DMS79 (cell line): ENCODE measurements around the gene PCBP2.

Source experiments
- DNase-seq: peaks from one replicate; lab custom pipeline; 2025; lab: John Stamatoyannopoulos, UW

PCBP2 gene

GRCh38 chr12:53493610-53494391, 41.9 kb downstream of the PCBP2 start:
- DNase-seq, result no peak

DNA sequence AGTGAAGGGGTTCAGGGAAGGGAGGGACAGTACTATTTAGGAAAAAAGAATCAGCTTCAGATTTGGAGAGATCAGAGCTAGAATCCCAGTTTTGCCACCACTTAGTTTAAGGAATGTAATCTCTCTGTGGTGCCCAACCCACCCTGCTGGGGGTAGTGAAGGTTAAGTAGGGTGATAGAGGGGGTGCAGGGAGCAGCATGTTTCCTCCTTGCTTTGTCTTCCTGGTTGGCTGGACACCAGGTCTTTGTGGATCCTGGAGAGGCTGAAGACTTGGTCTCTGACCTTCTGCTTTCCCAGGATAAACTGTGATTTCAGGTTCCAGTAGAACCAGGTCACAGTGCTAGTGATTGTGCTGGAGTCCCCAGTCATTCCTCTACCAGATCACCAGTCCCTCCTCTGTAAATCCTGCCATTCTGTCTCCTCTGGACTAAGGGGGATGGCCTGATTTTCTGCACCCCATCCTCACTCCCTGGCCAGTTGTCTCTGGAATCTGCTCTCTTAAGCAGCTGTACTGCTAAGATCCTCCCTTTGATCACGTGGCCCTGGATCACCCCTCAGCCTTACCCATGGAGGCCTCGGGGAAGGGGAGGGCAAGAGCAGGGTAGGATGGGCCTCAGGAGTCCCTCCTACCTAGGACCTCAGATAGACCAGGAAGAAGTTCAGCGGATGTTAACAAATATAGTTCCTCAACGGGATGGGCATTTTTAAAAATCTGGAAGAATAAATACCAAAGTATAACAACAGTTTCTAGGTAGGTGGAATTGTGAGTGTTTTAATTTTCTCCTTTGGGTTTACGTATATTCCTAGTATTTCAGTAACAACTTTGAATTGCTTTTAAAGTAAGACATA, 44.2 kb downstream of the PCBP2 start:
- DNase-seq, result no peak

- no peak for DNase-seq
Observed at GRCh38 chr12:53496752-53497032, 44.8 kb downstream of the PCBP2 start.

DNA sequence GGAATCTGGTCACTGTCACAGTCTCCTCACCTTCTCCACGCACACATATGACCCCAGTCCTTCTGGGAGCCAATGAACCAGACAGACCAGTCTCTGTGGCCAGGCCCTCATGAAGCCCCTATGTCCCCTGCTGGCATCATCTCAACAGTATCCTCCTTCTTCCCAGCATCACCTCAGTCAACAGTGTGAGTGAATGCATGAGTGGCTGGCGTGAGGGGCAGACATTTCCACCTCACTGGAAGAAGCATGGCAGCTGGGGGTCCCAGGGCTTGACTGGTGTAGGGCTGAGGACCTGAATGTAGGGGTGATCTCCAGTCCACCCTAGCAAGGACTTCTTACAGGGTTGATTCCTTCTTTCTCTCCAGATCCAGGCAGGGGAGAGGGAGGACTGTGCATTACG, 45.6 kb downstream of the PCBP2 start:
- DNase-seq, result no peak

- no peak for DNase-seq
Observed at GRCh38 chr12:53498235-53498630, 46.3 kb downstream of the PCBP2 start.

GRCh38 chr12:53499266-53500141, 47.6 kb downstream of the PCBP2 start, which contains the start of gene MAP3K12:
TSS of gene MAP3K12 (minus strand) at chr12:53499458. CDS start at chr12:53487391, 12,067 bp downstream.
- no peak for DNase-seq

DNA sequence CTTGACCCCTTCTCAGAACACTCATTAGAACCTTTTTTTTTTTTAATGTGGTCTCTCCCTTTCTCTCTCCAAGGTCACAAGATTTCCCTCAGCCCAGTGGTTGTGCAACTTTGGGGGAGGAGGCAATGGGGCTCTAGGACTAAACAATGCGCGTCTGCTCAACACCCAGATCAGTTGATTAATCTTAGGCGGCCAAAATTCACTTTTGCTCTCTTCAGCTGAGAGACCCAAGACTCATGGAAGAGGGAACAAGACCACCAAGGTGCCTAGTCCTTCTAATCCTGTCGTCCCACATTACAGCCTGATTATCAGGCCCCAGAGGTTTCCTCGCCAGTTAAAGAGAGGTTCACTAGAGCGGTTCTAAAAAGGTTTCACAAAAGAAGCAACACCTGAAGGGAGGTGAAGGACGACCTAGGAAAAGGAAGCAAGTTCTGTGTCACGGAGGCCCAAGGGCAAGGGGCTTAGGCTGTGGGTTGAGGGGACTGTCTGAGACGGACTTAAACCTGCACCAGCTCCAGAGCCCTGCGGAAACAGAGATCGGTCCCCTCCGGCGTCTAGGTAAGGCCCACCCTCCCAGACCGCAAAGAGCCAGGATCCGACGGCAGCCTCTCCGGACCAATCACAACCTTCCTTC, 48.4 kb downstream of the PCBP2 start:
- no peak for DNase-seq

DNA sequence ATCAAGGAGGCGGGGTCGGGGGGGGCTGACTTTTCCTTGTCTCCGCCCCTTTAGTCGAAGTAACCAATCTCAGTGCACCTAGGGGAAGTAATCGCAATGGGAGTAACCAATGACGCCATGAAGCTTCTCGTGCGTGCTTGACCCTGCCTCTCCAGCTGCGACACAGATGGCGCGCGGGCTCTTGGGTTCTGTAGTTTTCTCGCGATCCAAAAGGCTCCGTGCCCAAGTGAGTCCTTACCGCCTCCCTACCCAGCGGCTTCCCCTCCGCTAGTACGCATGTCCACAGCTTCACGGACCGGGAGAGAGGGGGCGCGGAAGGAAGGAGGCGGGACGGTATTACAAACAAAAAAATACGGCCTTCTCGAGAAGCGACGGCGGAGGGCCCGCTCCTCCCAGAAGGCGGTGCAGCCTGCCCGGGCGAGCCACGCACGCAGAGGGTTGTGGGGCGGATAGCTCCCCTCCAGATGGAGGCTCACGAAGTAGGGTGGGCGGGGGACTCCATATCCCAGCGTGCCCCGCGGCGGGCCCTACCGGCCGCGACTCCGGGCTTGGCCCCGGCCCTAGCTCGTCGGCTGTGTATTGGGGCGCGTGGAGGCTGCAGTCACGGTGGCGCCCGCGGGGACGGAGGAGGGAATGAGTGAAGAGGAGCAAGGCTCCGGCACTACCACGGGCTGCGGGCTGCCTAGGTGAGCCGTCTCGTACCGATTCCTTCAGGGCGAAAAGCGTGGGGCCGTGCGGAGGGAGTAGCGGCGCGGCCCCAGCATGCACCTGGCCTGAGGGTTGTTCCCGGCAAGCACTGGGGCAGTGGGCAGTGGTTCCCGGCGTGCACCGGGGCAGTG, 49.1 kb downstream of the PCBP2 start, which contains the start of gene TARBP2:
Gene TARBP2 (plus strand): TSS at position 508 of the 839 bp plus-strand sequence. CDS start 126 bp downstream, at position 634.
- DNase-seq, result peak; percentile 87

- no peak for DNase-seq
Observed at GRCh38 chr12:53501615-53502181, 49.8 kb downstream of the PCBP2 start.

DNA sequence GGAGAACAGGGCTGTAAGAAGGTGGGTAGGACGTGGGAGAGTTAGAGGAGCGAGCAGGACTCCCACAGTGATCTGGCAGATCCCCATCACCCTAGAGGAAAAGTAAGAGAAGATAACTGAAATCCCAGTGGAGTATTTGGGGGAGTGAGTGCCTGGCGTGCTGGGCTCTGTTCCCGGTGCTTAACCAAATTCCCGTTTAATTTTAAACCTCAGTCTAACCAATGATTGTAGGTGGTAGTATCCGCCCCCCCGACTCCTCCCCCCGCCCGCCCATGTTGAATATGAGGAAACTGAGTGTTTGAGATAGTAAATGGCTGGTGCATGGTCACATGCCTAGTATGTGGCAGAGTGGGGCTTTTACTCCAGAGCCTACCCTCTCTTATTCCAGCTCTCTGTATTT, 50.4 kb downstream of the PCBP2 start:
- no peak for DNase-seq

DNA sequence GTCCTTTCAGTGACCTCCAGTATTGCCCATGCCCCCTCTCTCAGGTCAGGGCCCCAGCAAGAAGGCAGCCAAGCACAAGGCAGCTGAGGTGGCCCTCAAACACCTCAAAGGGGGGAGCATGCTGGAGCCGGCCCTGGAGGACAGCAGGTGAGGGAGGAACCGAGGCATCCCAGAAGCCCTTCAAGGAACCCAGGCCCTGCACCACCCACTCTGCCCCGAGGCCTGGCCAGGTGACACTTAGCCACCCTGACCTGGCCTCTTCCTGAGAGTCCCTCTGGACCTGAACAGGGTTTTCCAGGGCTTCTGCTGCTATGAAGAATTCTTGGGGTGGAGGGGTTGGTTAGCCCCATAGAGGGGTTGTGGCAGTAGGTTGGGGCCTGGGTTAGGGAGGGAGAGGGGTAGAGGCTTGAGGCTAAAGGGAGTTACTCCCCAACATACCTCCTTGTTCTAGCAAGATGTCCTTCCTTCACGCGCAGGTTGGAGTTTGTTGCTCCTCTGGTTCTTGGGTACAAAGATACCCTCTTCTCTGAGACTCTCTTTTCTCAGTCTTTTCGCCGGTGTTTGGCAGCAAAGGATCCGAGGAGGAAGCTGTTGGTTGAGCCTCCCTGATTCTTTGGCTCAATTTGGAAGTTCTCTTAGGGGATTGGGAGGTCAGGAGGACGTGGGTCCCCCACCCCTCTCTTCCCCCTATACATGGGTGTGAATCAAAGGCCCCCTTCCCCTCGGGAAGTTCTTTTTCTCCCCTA, 51.3 kb downstream of the PCBP2 start:
- DNase-seq, result no peak

DNA sequence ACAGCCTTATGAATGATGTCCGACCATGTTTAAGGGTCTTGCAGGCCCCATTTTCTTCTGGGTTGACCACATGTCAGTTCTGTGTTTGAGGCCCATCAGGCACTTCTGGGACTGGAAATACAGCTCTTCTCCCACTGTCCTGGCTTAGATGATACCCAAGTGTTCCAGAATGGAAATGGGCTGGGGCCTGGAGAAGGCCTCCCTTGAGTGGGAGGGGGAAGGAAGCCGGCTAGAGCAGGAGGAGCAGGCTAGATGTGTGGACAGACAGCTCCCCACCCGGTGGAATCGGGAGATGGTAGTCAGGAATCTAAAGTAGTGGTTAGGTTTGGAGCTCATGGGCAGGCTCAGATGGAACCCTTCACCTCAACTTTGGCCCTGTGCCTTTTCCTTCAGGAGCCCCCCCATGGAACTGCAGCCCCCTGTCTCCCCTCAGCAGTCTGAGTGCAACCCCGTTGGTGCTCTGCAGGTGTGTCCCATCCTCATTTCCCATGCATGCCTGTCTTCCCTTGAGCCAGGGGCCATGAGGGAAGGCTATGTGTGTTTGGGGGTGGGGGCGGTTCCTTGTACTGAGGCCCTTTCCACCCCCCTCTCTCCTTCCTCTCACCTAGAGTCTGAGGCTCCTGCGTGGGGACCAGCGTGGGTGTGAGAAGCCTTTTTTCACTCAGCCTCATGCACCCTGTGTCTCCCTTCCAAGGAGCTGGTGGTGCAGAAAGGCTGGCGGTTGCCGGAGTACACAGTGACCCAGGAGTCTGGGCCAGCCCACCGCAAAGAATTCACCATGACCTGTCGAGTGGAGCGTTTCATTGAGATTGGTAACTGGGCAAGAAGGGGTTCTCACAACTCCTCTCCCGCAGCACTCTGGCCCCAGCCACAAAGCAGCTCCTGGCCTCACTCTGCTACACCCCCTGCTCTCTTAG, 52.4 kb downstream of the PCBP2 start:
- no peak for DNase-seq

DNA sequence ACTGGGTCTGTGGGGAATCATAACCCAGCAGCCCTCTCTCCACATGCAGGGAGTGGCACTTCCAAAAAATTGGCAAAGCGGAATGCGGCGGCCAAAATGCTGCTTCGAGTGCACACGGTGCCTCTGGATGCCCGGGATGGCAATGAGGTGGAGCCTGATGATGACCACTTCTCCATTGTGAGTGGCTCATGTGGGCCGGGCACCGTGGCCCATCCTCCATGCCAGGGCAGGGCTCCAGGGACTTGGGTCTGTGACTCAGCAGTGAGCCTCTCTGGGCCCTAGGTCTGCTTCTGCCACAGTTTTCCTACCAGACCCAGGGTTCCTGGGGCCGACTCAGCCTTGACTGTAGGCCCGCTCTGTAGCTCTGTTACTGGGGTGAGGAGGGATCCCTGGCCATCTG, 53.2 kb downstream of the PCBP2 start:
- no peak for DNase-seq

DNA sequence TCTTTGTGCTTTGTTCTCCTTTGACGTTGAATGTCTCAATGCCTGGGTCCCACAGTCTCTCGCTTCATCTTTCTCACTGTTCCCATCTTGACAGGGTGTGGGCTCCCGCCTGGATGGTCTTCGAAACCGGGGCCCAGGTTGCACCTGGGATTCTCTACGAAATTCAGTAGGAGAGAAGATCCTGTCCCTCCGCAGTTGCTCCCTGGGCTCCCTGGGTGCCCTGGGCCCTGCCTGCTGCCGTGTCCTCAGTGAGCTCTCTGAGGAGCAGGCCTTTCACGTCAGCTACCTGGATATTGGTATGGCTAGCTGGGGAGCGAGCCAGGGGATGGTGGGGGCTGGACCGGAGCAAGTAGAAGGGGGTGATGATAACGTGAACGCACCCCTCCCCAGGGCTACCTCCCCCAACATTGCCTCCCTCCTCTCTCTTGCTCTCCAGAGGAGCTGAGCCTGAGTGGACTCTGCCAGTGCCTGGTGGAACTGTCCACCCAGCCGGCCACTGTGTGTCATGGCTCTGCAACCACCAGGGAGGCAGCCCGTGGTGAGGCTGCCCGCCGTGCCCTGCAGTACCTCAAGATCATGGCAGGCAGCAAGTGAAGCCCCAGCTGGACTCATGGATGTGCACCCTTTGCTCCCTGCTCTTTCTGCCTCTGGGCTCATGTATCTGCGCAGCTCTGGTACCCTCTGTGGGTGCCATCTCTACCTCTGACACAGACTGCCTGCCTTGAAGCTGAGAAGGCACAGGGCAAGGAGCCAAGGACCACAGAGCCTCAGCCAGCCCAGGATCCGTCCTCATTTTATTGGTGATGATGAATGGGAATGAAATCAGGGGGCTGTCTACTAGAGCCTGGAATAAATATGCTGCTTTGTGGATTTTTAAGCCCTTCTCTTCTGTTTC, 53.9 kb downstream of the PCBP2 start:
- DNase-seq, result no peak

DNA sequence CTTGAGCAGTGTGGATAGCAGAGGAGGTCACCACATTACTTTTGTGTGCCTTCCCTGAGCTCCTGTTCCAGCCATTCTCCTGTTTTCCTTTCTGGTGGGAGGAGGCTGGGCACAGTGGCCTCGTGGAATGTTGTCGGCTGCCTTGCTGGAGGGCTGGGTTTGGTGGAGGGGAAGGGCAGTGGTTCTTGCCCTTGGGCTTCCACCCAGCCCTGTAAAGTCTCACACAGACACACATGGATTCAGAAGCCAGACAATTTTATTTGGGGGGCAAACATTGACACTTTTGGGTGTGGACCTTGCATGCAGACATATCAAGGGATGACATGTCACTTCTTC, 54.5 kb downstream of the PCBP2 start:
- DNase-seq, result no peak

DNA sequence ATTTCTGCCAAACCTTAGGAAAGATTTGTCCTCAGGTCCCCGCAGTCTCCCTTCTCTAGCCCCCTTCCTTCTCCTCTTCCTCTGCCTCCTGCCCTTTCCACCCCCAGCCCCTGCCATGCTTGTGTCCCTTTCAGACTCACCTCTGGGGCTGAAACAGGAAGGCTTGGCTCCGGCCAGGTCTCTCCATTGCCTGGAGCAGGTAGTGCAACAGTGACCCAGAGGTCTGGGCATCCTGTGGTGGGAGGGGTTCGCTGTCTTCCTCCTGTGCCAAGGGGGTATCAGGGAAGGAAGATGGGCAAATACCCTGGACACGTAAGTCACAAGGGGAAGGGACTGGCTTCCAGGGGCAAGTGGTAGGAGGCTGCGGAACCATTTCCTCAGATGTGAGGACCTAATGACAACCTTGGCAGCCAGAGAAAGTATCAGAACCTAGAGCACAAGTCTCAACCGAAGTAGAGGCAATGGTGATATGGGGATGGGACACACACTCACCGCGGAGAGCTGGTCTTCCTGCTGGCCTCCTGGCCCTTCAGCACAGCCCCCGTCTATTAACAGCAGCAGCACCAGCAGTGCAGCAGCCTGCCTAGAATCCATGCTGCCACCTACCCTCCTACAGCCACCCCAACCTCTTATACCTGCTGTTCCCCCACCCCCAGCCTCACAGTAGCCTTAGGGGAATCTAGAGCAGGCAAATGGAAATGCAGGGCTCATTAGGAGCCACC, 55.1 kb downstream of the PCBP2 start, which contains the start of gene NPFF:
Gene NPFF (minus strand): TSS at position 604 of the 722 bp plus-strand sequence. CDS start 10 bp downstream, at position 594.
- DNase-seq, result no peak

GRCh38 chr12:53507603-53507885, 55.6 kb downstream of the PCBP2 start:
- no peak for DNase-seq
